A549 (cell line): Measurements from ENCODE around the gene TRAPPC14.

Experiments used
- JUNB ChIP-seq: fragments of >200 bp; sonication (Bioruptor Twin); formaldehyde crosslinking; IDR thresholded peaks from 2 replicates; pipeline ENCODE4 v1.6.1; 2016
- MYC ChIP-seq: IDR thresholded peaks from 2 replicates; pipeline ENCODE4 v1.6.1; 2012; ENCODE audit warnings: mild to moderate bottlenecking, inconsistent platforms, low read length, improper control_type of control experiment, borderline replicate concordance
- POLR2A ChIP-seq: IDR thresholded peaks from 2 replicates; pipeline ENCODE4 v1.6.1; 2012; ENCODE audit warnings: mild to moderate bottlenecking, low read length
- RAD21 ChIP-seq, 2 experiments: fragments of >200 bp in 1 of 2; sonication (Bioruptor Twin) in 1 of 2; formaldehyde crosslinking in 1 of 2; IDR thresholded peaks in 1 of 2; conservative IDR thresholded peaks in 1 of 2; 2 replicates in 1 of 2; 3 replicates in 1 of 2; pipeline ENCODE4 v1.6.1; 2012 to 2018; ENCODE audit warnings: inconsistent platforms in 1 of 2
- RARB ChIP-seq: fragments of 250-450 bp; sonication (Bioruptor Pico); IDR thresholded peaks from 2 replicates; pipeline ENCODE4 v1.8.0; 2021; ENCODE audit warnings: mild to moderate bottlenecking, moderate library complexity
- ZFP36 ChIP-seq: fragments of 450-650 bp; IDR thresholded peaks from 2 replicates; pipeline ENCODE4 v1.6.1; 2014; ENCODE audit warnings: borderline replicate concordance; ENCODE audit not compliant: partially characterized antibody
- TF ChIP-seq, protein P1 (sequence below): fragments of >200 bp; sonication (Bioruptor Twin); formaldehyde crosslinking; IDR thresholded peaks from 3 replicates; pipeline ENCODE4 v1.5.1; 2016

DNA sequence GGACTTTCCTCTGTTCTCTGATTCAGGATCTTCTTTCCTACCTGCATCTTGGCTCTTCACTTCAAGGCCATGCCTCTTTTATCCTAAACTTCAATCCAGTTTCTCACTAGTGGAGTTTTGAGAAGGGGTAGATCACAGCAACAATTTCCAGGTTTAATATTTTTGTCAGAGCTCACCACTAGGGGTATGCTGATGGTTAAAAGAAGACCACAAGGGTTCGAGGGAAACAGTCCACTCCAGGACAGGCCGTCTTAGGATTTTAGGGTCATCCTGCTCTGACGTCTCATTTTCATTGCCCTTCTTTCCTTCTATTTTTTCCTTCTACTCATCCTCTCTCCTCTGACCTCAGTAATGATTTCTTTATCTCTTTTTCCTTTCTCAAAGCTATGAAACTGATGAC, 30.5 kb upstream of the TRAPPC14 start:
- no peak for TF ChIP-seq ZFP36
- no peak for TF ChIP-seq MYC
- TF ChIP-seq JUNB, result no peak
- TF ChIP-seq RAD21 (conservative IDR thresholded peaks at IDR 0.05 in 1 of 2, IDR thresholded peaks at IDR 0.05 in 1 of 2), result no peak
- TF ChIP-seq, protein P1, sequence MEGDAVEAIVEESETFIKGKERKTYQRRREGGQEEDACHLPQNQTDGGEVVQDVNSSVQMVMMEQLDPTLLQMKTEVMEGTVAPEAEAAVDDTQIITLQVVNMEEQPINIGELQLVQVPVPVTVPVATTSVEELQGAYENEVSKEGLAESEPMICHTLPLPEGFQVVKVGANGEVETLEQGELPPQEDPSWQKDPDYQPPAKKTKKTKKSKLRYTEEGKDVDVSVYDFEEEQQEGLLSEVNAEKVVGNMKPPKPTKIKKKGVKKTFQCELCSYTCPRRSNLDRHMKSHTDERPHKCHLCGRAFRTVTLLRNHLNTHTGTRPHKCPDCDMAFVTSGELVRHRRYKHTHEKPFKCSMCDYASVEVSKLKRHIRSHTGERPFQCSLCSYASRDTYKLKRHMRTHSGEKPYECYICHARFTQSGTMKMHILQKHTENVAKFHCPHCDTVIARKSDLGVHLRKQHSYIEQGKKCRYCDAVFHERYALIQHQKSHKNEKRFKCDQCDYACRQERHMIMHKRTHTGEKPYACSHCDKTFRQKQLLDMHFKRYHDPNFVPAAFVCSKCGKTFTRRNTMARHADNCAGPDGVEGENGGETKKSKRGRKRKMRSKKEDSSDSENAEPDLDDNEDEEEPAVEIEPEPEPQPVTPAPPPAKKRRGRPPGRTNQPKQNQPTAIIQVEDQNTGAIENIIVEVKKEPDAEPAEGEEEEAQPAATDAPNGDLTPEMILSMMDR, result no peak
- no peak for TF ChIP-seq POLR2A
- TF ChIP-seq RARB (CRISPR knock-in tag), result no peak
